ENCODE data around the gene SLITRK6.

DNA sequence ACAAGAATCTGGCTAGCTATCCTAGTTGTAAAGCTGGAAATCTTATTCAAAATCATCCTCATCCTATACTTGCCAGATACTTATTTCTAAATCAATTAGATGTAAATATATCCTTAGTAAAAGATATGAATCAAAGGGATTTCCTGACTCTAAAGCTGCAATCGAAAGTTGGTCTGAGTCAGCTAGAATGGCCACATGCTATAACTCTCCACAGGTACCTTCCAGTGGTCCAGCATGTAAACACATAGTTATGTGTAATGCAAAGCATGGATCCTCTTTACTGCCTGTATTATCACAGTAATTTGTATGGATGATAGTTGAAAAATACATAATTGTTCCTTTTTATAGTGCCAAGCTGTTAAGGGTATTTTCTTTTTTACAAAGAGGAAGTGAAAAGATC is 27.4 kb downstream of the SLITRK6 start:
- TF ChIP-seq, protein P1, sequence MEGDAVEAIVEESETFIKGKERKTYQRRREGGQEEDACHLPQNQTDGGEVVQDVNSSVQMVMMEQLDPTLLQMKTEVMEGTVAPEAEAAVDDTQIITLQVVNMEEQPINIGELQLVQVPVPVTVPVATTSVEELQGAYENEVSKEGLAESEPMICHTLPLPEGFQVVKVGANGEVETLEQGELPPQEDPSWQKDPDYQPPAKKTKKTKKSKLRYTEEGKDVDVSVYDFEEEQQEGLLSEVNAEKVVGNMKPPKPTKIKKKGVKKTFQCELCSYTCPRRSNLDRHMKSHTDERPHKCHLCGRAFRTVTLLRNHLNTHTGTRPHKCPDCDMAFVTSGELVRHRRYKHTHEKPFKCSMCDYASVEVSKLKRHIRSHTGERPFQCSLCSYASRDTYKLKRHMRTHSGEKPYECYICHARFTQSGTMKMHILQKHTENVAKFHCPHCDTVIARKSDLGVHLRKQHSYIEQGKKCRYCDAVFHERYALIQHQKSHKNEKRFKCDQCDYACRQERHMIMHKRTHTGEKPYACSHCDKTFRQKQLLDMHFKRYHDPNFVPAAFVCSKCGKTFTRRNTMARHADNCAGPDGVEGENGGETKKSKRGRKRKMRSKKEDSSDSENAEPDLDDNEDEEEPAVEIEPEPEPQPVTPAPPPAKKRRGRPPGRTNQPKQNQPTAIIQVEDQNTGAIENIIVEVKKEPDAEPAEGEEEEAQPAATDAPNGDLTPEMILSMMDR (IDR thresholded peaks at IDR 0.05) = no peak
- no peak for TF ChIP-seq ZFX (IDR thresholded peaks at IDR 0.05; ENCODE audit: borderline replicate concordance)
